K562 (cell line): Measurements from ENCODE around the gene HSPB6. TPM values are rescaled to one million over a fixed set of nuclear protein-coding genes. Genes with fewer than 3 reads are reported as not detected.
A peak's percentile ranks its signal among the peaks of the same experiment; 100 is the strongest.

Source experiments
- CREB5 ChIP-seq: fragments of 250-450 bp; sonication (Bioruptor Pico); IDR thresholded peaks from 2 replicates; pipeline ENCODE4 v1.5.0; 2020; ENCODE audit warnings: mild to moderate bottlenecking
- CREM ChIP-seq: IDR thresholded peaks from 2 replicates; pipeline ENCODE4 v1.6.1; 2014; ENCODE audit warnings: antibody characterized with exemption, low read depth
- ETV5 ChIP-seq: sonication (generic); formaldehyde crosslinking; IDR thresholded peaks from 2 replicates; pipeline ENCODE4 v1.4.0; 2020; ENCODE audit warnings: low read depth, mild to moderate bottlenecking, missing genetic modification reagents
- HES1 ChIP-seq: fragments of 450-650 bp; IDR thresholded peaks from 2 replicates; pipeline ENCODE4 v1.6.1; 2016; ENCODE audit warnings: low read depth, mild to moderate bottlenecking, moderate library complexity
- POLR2AphosphoS5 ChIP-seq: IDR thresholded peaks from 2 replicates; pipeline ENCODE4 v1.6.1; 2011; ENCODE audit warnings: mild to moderate bottlenecking, low read depth, low read length, moderate library complexity; ENCODE audit not compliant: control insufficient read depth, insufficient read depth
- POLR2B ChIP-seq: fragments of 450-650 bp; IDR thresholded peaks from 2 replicates; pipeline ENCODE4 v1.6.1; 2018; ENCODE audit warnings: low read depth; ENCODE audit not compliant: partially characterized antibody
- RBBP5 ChIP-seq: fragments of 200-600 bp; sonication (generic); IDR thresholded peaks from 2 replicates; pipeline ENCODE4 v1.6.1; 2012; ENCODE audit warnings: borderline replicate concordance, mild to moderate bottlenecking, low read length, control low read depth, inconsistent platforms; ENCODE audit not compliant: insufficient read depth, poor library complexity, severe bottlenecking
- SOX6 ChIP-seq: fragments of 450-650 bp; IDR thresholded peaks from 2 replicates; pipeline ENCODE4 v1.6.1; 2014; ENCODE audit warnings: mild to moderate bottlenecking
- SPI1 ChIP-seq: IDR thresholded peaks from 2 replicates; pipeline ENCODE4 v1.6.1; 2011; ENCODE audit warnings: low read depth, low read length, control low read depth, borderline replicate concordance
- TAF7 ChIP-seq: fragments of 450-650 bp; IDR thresholded peaks from 2 replicates; pipeline ENCODE4 v1.6.1; 2016; ENCODE audit warnings: missing genetic modification characterization, missing compliant biosample characterization
- TCF15 ChIP-seq: fragments of 250-450 bp; sonication (Bioruptor Pico); IDR thresholded peaks from 2 replicates; pipeline ENCODE4 v1.8.0; 2022; ENCODE audit warnings: moderate library complexity, mild to moderate bottlenecking, inconsistent platforms
- TEAD1 ChIP-seq, 2 experiments: fragments of 450-650 bp in 1 of 2; sonication (generic) in 1 of 2; formaldehyde crosslinking; IDR thresholded peaks; 2 replicates each; pipeline versions ENCODE4 v1.4.0 to v1.8.0; 2020 to 2022; ENCODE audit warnings: mild to moderate bottlenecking in 2 of 2, missing genetic modification reagents in 1 of 2
- TSHZ1 ChIP-seq: fragments of 250-450 bp; sonication (Bioruptor Pico); IDR thresholded peaks from 2 replicates; pipeline ENCODE4 v1.4.0; 2020; ENCODE audit warnings: mild to moderate bottlenecking, moderate library complexity
- ZKSCAN1 ChIP-seq: fragments of 150-350 bp; IDR thresholded peaks from 2 replicates; pipeline ENCODE4 v1.6.1; 2016; ENCODE audit warnings: low read depth, low read length
- ZNF133 ChIP-seq: fragments of 250-450 bp; sonication (Bioruptor Pico); IDR thresholded peaks from 2 replicates; pipeline ENCODE4 v1.4.0; 2020; ENCODE audit warnings: mild to moderate bottlenecking
- ZNF3 ChIP-seq: fragments of 250-450 bp; sonication (Bioruptor Pico); IDR thresholded peaks from 2 replicates; pipeline ENCODE4 v1.5.0; 2021; ENCODE audit warnings: mild to moderate bottlenecking, moderate library complexity
- ZNF436 ChIP-seq: fragments of 250-450, 450-650 bp; sonication (Bioruptor Pico); formaldehyde crosslinking; IDR thresholded peaks from 2 replicates; pipeline ENCODE4 v1.7.0; 2020; ENCODE audit warnings: mild to moderate bottlenecking
- polyA plus RNA-seq, 8 experiments: library from polyadenylated mRNA; depleted of rRNA in 4 of 8; stranded (reverse) in 5 of 8; unstranded in 3 of 8; fragments of >200 nt; fragmentation: Nextera tagmentation in 2 of 8; fragmentation: Illumina TruSeq in 1 of 8; extraction: Ambion mirVana in 2 of 8; extraction: Trizol in 1 of 8; gene quantifications; 2 replicates each; pipeline versions ENCODE4 v1.2.1 to v1.2.3, GENCODE V29; 2011 to 2014; ENCODE audit warnings: inconsistent platforms in 1 of 8, missing spikeins in 1 of 8
- total RNA-seq, 7 experiments: library from RNA; depleted of rRNA in 6 of 7; stranded (reverse); fragments of >200 nt in 6 of 7; fragmentation: Illumina TruSeq in 2 of 7; extraction: Trizol in 2 of 7; gene quantifications; 2 replicates each; pipeline versions ENCODE4 v1.2.1 to v1.2.3, GENCODE V29; 2011 to 2021; ENCODE audit warnings: low replicate concordance in 1 of 7
- TF ChIP-seq, protein P1 (sequence below), 2 experiments: fragments of 450-650 bp; conservative IDR thresholded peaks; 2 replicates each; pipeline ENCODE4 v1.6.1; 2017; ENCODE audit warnings: mild to moderate bottlenecking in 2 of 2, moderate library complexity in 2 of 2

The HSPB6 gene
- total and polyA plus RNA-seq, 9 of the 15 experiments (the other 6 are each of a cell fraction or from before 2014, with no cell fraction given) = 0.55 TPM; not detected in 8

GRCh38 chr19:35744430-35745327, 12.2 kb downstream of the HSPB6 start (continued):
- TF ChIP-seq SOX6 (no peak), HES1 (0 out of 2 replicates have a peak, but pooled peaks have one; percentile 11), ZNF3 (CRISPR knock-in tag) (no peak), TCF15 (no peak), RBBP5 (peak; percentile 71), CREM (peak; percentile 54), ZKSCAN1 (no peak), TSHZ1 (CRISPR knock-in tag) (no peak), POLR2AphosphoS5 (peak; percentile 66; the same call in 1 of the 2 replicates), ETV5 (no peak; the same call in 1 of the 2 replicates), POLR2B (peak; percentile 72), TAF7 (peak; percentile 52; the same call in 1 of the 2 replicates), CREB5 (CRISPR knock-in tag) (no peak), ZNF133 (CRISPR knock-in tag) (no peak), ZNF436 (no peak), SPI1 (peak; percentile 75; the same call in 1 of the 2 replicates), TEAD1 (CRISPR knock-in tag; IDR thresholded peaks at IDR 0.05) (0 out of 4 replicates have a peak, but pooled peaks of 1 of the 2 experiments have one; percentile 25)
- TF ChIP-seq, protein P1, sequence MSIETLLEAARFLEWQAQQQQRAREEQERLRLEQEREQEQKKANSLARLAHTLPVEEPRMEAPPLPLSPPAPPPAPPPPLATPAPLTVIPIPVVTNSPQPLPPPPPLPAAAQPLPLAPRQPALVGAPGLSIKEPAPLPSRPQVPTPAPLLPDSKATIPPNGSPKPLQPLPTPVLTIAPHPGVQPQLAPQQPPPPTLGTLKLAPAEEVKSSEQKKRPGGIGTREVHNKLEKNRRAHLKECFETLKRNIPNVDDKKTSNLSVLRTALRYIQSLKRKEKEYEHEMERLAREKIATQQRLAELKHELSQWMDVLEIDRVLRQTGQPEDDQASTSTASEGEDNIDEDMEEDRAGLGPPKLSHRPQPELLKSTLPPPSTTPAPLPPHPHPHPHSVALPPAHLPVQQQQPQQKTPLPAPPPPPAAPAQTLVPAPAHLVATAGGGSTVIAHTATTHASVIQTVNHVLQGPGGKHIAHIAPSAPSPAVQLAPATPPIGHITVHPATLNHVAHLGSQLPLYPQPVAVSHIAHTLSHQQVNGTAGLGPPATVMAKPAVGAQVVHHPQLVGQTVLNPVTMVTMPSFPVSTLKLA (conservative IDR thresholded peaks at IDR 0.05) = peak; percentile 70 to 88
